Stromal cell of bone marrow (primary cell): Measurements from ENCODE around the gene DNAJC4.

Source experiments
- DNase-seq: peaks from one replicate; pipeline ENCODE4 v3.0.0-alpha.2; 2012; ENCODE audit warnings: low read depth

The DNAJC4 gene

GRCh38 chr11:64278576-64279190, 48.3 kb downstream of the DNAJC4 start:
- DNase-seq: no peak

GRCh38 chr11:64281957-64282770, 51.8 kb downstream of the DNAJC4 start:
- DNase-seq: no peak

- no peak for DNase-seq
These were observed 52.7 kb downstream of the DNAJC4 start for GRCh38 chr11:64283092-64283491.
